HEK293 (cell line): ENCODE data around the gene LMBR1.

Experiments used
- YY1 ChIP-seq: fragments of 450-650 bp; formaldehyde crosslinking; IDR thresholded peaks from 2 replicates; pipeline ENCODE4 v1.5.1; 2018; ENCODE audit warnings: missing biosample characterization, missing genetic modification characterization
- ZNF747 ChIP-seq: fragments of 450-650 bp; formaldehyde crosslinking; IDR thresholded peaks from 2 replicates; pipeline ENCODE4 v1.5.1; 2016; ENCODE audit warnings: missing biosample characterization, missing genetic modification characterization

GRCh38 chr7:156655983-156656382 lies 237.0 kb downstream of the LMBR1 start:
- TF ChIP-seq YY1 (no peak), ZNF747 (tag by site-specific recombination) (no peak)
